HepG2 (cell line): Measurements from ENCODE around the gene ATG4D. TPM values are rescaled to one million over a fixed set of nuclear protein-coding genes. Genes with fewer than 3 reads are reported as not detected.
A peak's percentile ranks its signal among the peaks of the same experiment; 100 is the strongest.

Experiments
- AHDC1 ChIP-seq: sonication (generic); formaldehyde crosslinking; IDR thresholded peaks from 2 replicates; pipeline ENCODE4 v1.5.1; 2020; ENCODE audit warnings: mild to moderate bottlenecking, missing genetic modification reagents, borderline replicate concordance
- CBX5 ChIP-seq: sonication (generic); formaldehyde crosslinking; IDR thresholded peaks from 2 replicates; pipeline ENCODE4 v1.4.0; 2020; ENCODE audit warnings: missing genetic modification reagents, borderline replicate concordance
- KLF15 ChIP-seq: sonication (generic); formaldehyde crosslinking; IDR thresholded peaks from 2 replicates; pipeline ENCODE4 v1.8.1; 2023; ENCODE audit warnings: borderline replicate concordance, mild to moderate bottlenecking, inconsistent platforms, missing genetic modification reagents, mixed read lengths
- NFATC3 ChIP-seq: sonication (generic); formaldehyde crosslinking; IDR thresholded peaks from 2 replicates; pipeline ENCODE4 v1.5.1; 2020; ENCODE audit warnings: mild to moderate bottlenecking, missing genetic modification reagents
- PHF20 ChIP-seq: sonication (generic); formaldehyde crosslinking; IDR thresholded peaks from 2 replicates; pipeline ENCODE4 v1.5.0; 2020; ENCODE audit warnings: mild to moderate bottlenecking, missing genetic modification reagents
- PLSCR1 ChIP-seq: sonication (generic); formaldehyde crosslinking; IDR thresholded peaks from 2 replicates; pipeline ENCODE4 v1.5.0; 2020; ENCODE audit warnings: missing genetic modification reagents, mild to moderate bottlenecking, borderline replicate concordance
- SIN3B ChIP-seq: fragments of 150-350 bp; IDR thresholded peaks from 2 replicates; pipeline ENCODE4 v1.6.1; 2014; ENCODE audit warnings: low read length
- SNAPC4 ChIP-seq: sonication (generic); formaldehyde crosslinking; IDR thresholded peaks from 2 replicates; pipeline ENCODE4 v1.4.0; 2020; ENCODE audit warnings: mild to moderate bottlenecking, missing genetic modification reagents
- SOX6 ChIP-seq, 2 experiments: fragments of 450-650 bp in 1 of 2; sonication (generic) in 1 of 2; formaldehyde crosslinking in 1 of 2; IDR thresholded peaks; 2 replicates each; pipeline versions ENCODE4 v1.4.0 to v1.6.1; 2017 to 2020; ENCODE audit warnings: antibody characterized with exemption in 1 of 2, mild to moderate bottlenecking in 1 of 2, missing genetic modification reagents in 1 of 2
- ZNF605 ChIP-seq: sonication (generic); formaldehyde crosslinking; IDR thresholded peaks from 2 replicates; pipeline ENCODE4 v1.8.0; 2022; ENCODE audit warnings: mild to moderate bottlenecking, missing genetic modification reagents
- ZNF609 ChIP-seq: sonication (generic); formaldehyde crosslinking; IDR thresholded peaks from 2 replicates; pipeline ENCODE4 v1.4.0; 2020; ENCODE audit warnings: mild to moderate bottlenecking, missing genetic modification reagents, borderline replicate concordance
- ZNF7 ChIP-seq: IDR thresholded peaks from 2 replicates; pipeline ENCODE4 v1.6.1; 2016; ENCODE audit warnings: missing biosample characterization, missing genetic modification reagents
- polyA plus RNA-seq, 8 experiments: library from polyadenylated mRNA; depleted of rRNA in 3 of 8; stranded (reverse) in 7 of 8; unstranded in 1 of 8; fragments of >200 nt; fragmentation: Illumina TruSeq in 4 of 8; extraction: Trizol in 4 of 8; gene quantifications; 2 replicates each; pipeline versions ENCODE4 v1.2.1 to v1.2.3, GENCODE V29; 2011 to 2016; ENCODE audit warnings: low read depth in 4 of 8, missing spikeins in 1 of 8, mixed read lengths in 1 of 8; ENCODE audit not compliant: insufficient read depth in 1 of 8
- total RNA-seq, 5 experiments: library from RNA; depleted of rRNA; stranded (reverse); fragments of >200 nt; fragmentation: Illumina TruSeq; extraction: Trizol; gene quantifications; 2 replicates each; pipeline ENCODE4 v1.2.3, GENCODE V29; 2016; ENCODE audit warnings: low read depth in 1 of 5

Gene ATG4D
- total and polyA plus RNA-seq, 2 of the 13 experiments (the other 11 are each of a cell fraction or from before 2014, with no cell fraction given), result 17.8 to 19.0 TPM

GRCh38 chr19:10580979-10581631 is 37.4 kb downstream of the ATG4D start (continued):
- TF ChIP-seq SNAPC4 (no peak), KLF15 (no peak), ZNF7 (no peak), SOX6 (IDR thresholded peaks at IDR 0.05) (no peak), SOX6 (CRISPR knock-in tag; IDR thresholded peaks at IDR 0.05) (0 out of 2 replicates have a peak, but pooled peaks have one; percentile 25), SIN3B (no peak), CBX5 (CRISPR knock-in tag) (no peak), ZNF609 (CRISPR knock-in tag) (no peak), NFATC3 (CRISPR knock-in tag) (no peak), PHF20 (CRISPR knock-in tag) (0 out of 2 replicates have a peak, but pooled peaks have one; percentile 33), PLSCR1 (CRISPR knock-in tag) (no peak), ZNF605 (CRISPR knock-in tag) (no peak), AHDC1 (CRISPR knock-in tag) (no peak)
